CD14-positive monocyte (primary cell): Measurements from ENCODE around the gene TRPV5. TPM values are rescaled to one million over a fixed set of nuclear protein-coding genes. Genes with fewer than 3 reads are reported as not detected.

Source experiments
- DNase-seq, 3 donors: peaks; one replicate each; pipeline ENCODE4 v3.0.0-alpha.2; 2011 to 2022
- H2AFZ ChIP-seq: 2 replicates; pipeline ENCODE4 v1.6.0; 2012; ENCODE audit warnings: mild to moderate bottlenecking, low read depth, low read length, inconsistent platforms; ENCODE audit not compliant: insufficient read depth, poor library complexity, severe bottlenecking
- H3K27ac ChIP-seq, 2 donors: 1 replicate in 1 of 2; 2 replicates in 1 of 2; pipeline ENCODE4 v1.5.1; 2012 to 2013; ENCODE audit warnings: low read length in 2 of 2, control low read depth in 1 of 2, inconsistent platforms in 1 of 2, low read depth in 1 of 2, mild to moderate bottlenecking in 1 of 2
- H3K27me3 ChIP-seq, 2 donors: one replicate each; pipeline versions ENCODE4 v1.6.0 to v1.6.1; 2011 to 2013; ENCODE audit warnings: low read length in 2 of 2; ENCODE audit not compliant: control insufficient read depth in 2 of 2, insufficient read depth in 2 of 2
- H3K36me3 ChIP-seq, 2 donors: replicated peaks in 1 of 2; 1 replicate in 1 of 2; 2 replicates in 1 of 2; pipeline versions ENCODE4 v1.5.1 to v1.6.1; 2012 to 2013; ENCODE audit warnings: low read length in 2 of 2, control low read depth in 1 of 2, inconsistent platforms in 1 of 2, mild to moderate bottlenecking in 1 of 2; ENCODE audit not compliant: insufficient read depth in 2 of 2, control insufficient read depth in 1 of 2
- H3K4me1 ChIP-seq, 2 donors: 1 replicate in 1 of 2; 2 replicates in 1 of 2; pipeline versions ENCODE4 v1.5.1 to v1.6.1; 2012 to 2013; ENCODE audit warnings: low read length in 2 of 2, control low read depth in 1 of 2, inconsistent platforms in 1 of 2, mild to moderate bottlenecking in 1 of 2, moderate library complexity in 1 of 2; ENCODE audit not compliant: insufficient read depth in 2 of 2, control insufficient read depth in 1 of 2
- H3K4me2 ChIP-seq: replicated peaks from 2 replicates; pipeline ENCODE3; 2012; ENCODE audit warnings: low read length, moderate library complexity, mild to moderate bottlenecking; ENCODE audit not compliant: poor library complexity, severe bottlenecking; ENCODE audit errors: extremely low read depth
- H3K4me3 ChIP-seq, 3 experiments: fragments of 200-600 bp in 1 of 3; sonication (generic) in 1 of 3; replicated peaks in 1 of 3; 1 replicate in 2 of 3; 2 replicates in 1 of 3; pipeline ENCODE4 v1.5.1; 2011 to 2013; ENCODE audit warnings: low read length in 3 of 3, mild to moderate bottlenecking in 3 of 3, control low read depth in 2 of 3, low read depth in 2 of 3, inconsistent platforms in 1 of 3, moderate library complexity in 1 of 3
- H3K79me2 ChIP-seq: 2 replicates; pipeline ENCODE4 v1.6.0; 2012; ENCODE audit warnings: mild to moderate bottlenecking, control low read depth, inconsistent platforms, low read length, moderate library complexity; ENCODE audit not compliant: insufficient read depth
- H3K9ac ChIP-seq: 2 replicates; pipeline ENCODE4 v1.6.0; 2017; ENCODE audit warnings: low read length, mild to moderate bottlenecking; ENCODE audit not compliant: insufficient read depth, poor library complexity, severe bottlenecking
- H3K9me3 ChIP-seq, 2 donors: replicated peaks in 1 of 2; 1 replicate in 1 of 2; 2 replicates in 1 of 2; pipeline versions ENCODE4 v1.5.1 to v1.6.1; 2012 to 2013; ENCODE audit warnings: low read length in 2 of 2, control low read depth in 1 of 2; ENCODE audit not compliant: control insufficient read depth in 1 of 2, insufficient read depth in 1 of 2
- H4K20me1 ChIP-seq: 2 replicates; pipeline ENCODE4 v1.6.0; 2012; ENCODE audit warnings: mild to moderate bottlenecking, low read length, control low read depth, moderate library complexity; ENCODE audit not compliant: insufficient read depth
- H3K27ac Mint-ChIP-seq, 7 donors: one replicate each; pipeline ENCODE4 v1.8.0; 2020; ENCODE audit warnings: mild to moderate bottlenecking in 7 of 7, mixed read lengths in 7 of 7, moderate library complexity in 6 of 7, inconsistent platforms in 2 of 7
- H3K27me3 Mint-ChIP-seq, 3 donors: one replicate each; pipeline ENCODE4 v1.8.0; 2021 to 2022; ENCODE audit warnings: low read depth in 3 of 3, mild to moderate bottlenecking in 3 of 3, mixed read lengths in 3 of 3, moderate library complexity in 3 of 3, inconsistent platforms in 1 of 3
- H3K36me3 Mint-ChIP-seq, 2 donors: one replicate each; pipeline ENCODE4 v1.8.0; 2020; ENCODE audit warnings: mixed read lengths in 2 of 2, inconsistent platforms in 1 of 2, mild to moderate bottlenecking in 1 of 2
- H3K4me1 Mint-ChIP-seq: one replicate; pipeline ENCODE4 v1.8.0; 2020; ENCODE audit warnings: mild to moderate bottlenecking, mixed read lengths
- H3K4me3 Mint-ChIP-seq, 2 donors: one replicate each; pipeline ENCODE4 v1.8.0; 2020; ENCODE audit warnings: mild to moderate bottlenecking in 2 of 2, mixed read lengths in 2 of 2, moderate library complexity in 1 of 2
- H3K9me3 Mint-ChIP-seq, 7 donors: one replicate each; pipeline ENCODE4 v1.8.0; 2020 to 2022; ENCODE audit warnings: mixed read lengths in 7 of 7, mild to moderate bottlenecking in 6 of 7, moderate library complexity in 6 of 7, inconsistent platforms in 2 of 7
- CTCF ChIP-seq: fragments of 200-600 bp; IDR thresholded peaks from one replicate; pipeline ENCODE4 v1.8.0; 2022; ENCODE audit warnings: antibody characterized with exemption, mild to moderate bottlenecking
- WGBS: methylation state at CpG from one replicate; pipeline ENCODE4 v1.1.5; 2013; ENCODE audit warnings: missing lambda C conversion rate; ENCODE audit not compliant: insufficient coverage; 5-methylcytosine and 5-hydroxymethylcytosine counted together
- intact Hi-C, 2 donors: fragments of 100-400 bp; cut with micrococcal nuclease; formaldehyde crosslinking; loops; one replicate each; pipeline versions ENCODE4 v1.15.0 to v1.15.1; 2023
- polyA plus RNA-seq, 3 donors: library from polyadenylated mRNA; depleted of rRNA in 1 of 3; unstranded in 2 of 3; stranded (reverse) in 1 of 3; fragments of 300-500 nt in 2 of 3; fragments of >200 nt in 1 of 3; fragmentation: Illumina TruSeq in 2 of 3; gene quantifications; 1 replicate in 2 of 3; 2 replicates in 1 of 3; pipeline ENCODE4 v1.2.3, GENCODE V29; 2012 to 2021

TRPV5 gene
- polyA plus RNA-seq, 3 donors = not detected

GRCh38 chr7:142885311-142886230 is 48.0 kb downstream of the TRPV5 start, which contains the start of gene TRPV6:
Gene TRPV6, minus strand, starts transcription at chr7:142885745.
- H3K9me3 Mint-ChIP-seq = no peaks in the 10 kb centered on the region
- H3K27me3 Mint-ChIP-seq = peaks cover 1 to 7% (median 5%) of the 10 kb centered on the region in 3 donors
- no peak within 1 kb of the TSS for H3K27ac Mint-ChIP-seq
- Histone ChIP-seq H3K79me2 (no peaks in the 10 kb centered on the region), H3K4me1 (no peaks in the 10 kb centered on the region), H3K27ac (no peak within 1 kb of the TSS), H3K4me3 (no peak within 1 kb of the TSS), H3K9me3 (no peaks in the 10 kb centered on the region), H3K27me3 (no peaks in the 10 kb centered on the region), H4K20me1 (no peaks in the 10 kb centered on the region), H3K9ac (no peak within 1 kb of the TSS), H2AFZ (no peak within 1 kb of the TSS), H3K36me3 (no peaks in the 10 kb centered on the region), H3K4me2 (no peak within 1 kb of the TSS)
- intact Hi-C loops = loop anchor here in 1 of 2 donors (10.0 kb wide), 1 partner anchor 119 kb away; no protein-coding TSS in a partner anchor
- no peaks in the 10 kb centered on the region for H3K36me3 Mint-ChIP-seq
- TF ChIP-seq CTCF = no peak
- WGBS = 92% methylated on average over 12 of the region's 16 CpGs
- no peak within 1 kb of the TSS for H3K4me3 Mint-ChIP-seq
- no peak for DNase-seq
- H3K4me1 Mint-ChIP-seq = no peaks in the 10 kb centered on the region

- no peak for TF ChIP-seq CTCF
- Histone ChIP-seq H3K4me2 (no peak overlapping the region), H4K20me1 (no peaks in the 10 kb centered on the region), H3K27me3 (no peaks in the 10 kb centered on the region), H3K27ac (no peak overlapping the region), H3K4me3 (no peak overlapping the region), H3K36me3 (no peaks in the 10 kb centered on the region), H3K9me3 (no peaks in the 10 kb centered on the region), H3K79me2 (no peaks in the 10 kb centered on the region), H3K9ac (no peak overlapping the region), H3K4me1 (no peaks in the 10 kb centered on the region), H2AFZ (no peak overlapping the region)
- H3K9me3 Mint-ChIP-seq = no peaks in the 10 kb centered on the region
- intact Hi-C loops = loop anchor here in 1 of 2 donors (10.0 kb wide), 1 partner anchor 121 kb away; no protein-coding TSS in a partner anchor
- peaks cover 2 to 9% (median 3%) of the 10 kb centered on the region in 3 donors for H3K27me3 Mint-ChIP-seq
- H3K27ac Mint-ChIP-seq = peak overlapping the region in 1 of 7 donors; percentile 36
- WGBS = 87% methylated on average over 4 of the region's 4 CpGs
- no peak for DNase-seq
- H3K4me1 Mint-ChIP-seq = no peaks in the 10 kb centered on the region
- H3K36me3 Mint-ChIP-seq = no peaks in the 10 kb centered on the region
- H3K4me3 Mint-ChIP-seq = no peak overlapping the region
These were observed 49.3 kb downstream of the TRPV5 start for GRCh38 chr7:142884286-142884640.
